ENCODE measurements around the gene RBFA.

The RBFA gene

GRCh38 chr18:80029690-80030089, 4.5 kb upstream of the RBFA start:
- DNase-seq (ENCODE audit: low read depth in 3 of 3) = no peak

DNA sequence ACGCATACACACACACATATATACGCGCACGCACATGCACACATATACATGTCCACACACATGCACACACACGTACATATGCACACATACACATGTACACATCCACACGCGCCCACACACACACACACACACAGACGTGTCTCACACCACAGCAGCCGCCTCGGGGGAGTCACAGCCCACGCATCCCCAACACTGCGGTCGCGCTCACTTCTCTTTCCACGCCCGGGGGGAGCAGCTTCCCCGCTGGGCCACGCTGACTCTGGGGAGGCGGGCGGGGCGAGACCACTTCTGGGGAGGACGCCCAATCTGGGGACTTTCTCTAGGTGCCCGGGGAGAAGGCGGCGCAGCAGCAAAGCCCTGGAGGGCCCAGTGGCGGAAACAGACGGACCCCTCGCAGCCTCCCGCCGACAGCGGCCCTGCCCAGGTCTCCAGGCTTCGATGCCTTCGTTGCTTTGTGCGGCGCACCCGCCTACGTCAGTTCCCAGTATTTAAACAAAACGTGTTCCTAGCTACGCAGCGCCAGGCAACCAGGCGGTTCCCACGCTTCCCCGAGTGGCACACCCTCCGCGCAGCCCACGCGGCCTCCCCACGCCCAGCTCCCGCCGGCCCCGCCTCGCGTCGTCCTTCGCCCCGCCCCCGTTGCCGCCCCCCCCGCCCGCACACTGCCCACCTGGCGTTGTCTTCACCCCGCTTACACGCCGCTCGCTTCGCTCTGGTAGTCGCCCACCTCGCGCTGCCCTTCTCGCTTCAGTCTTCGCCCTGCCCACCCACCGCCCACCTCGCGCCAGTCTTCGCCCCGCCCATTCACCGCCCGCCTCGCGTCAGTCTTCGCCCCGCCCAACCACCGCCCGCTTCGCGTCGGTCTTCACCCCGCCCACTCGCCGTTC, 810 bp upstream of the RBFA start:
- peak in 2 of 3 experiments; percentile 79 for DNase-seq (ENCODE audit: low read depth in 3 of 3)

- DNase-seq (ENCODE audit: low read depth in 3 of 3) = no peak
Measured at GRCh38 chr18:80034852-80035406, 695 bp downstream of the RBFA start.

DNA sequence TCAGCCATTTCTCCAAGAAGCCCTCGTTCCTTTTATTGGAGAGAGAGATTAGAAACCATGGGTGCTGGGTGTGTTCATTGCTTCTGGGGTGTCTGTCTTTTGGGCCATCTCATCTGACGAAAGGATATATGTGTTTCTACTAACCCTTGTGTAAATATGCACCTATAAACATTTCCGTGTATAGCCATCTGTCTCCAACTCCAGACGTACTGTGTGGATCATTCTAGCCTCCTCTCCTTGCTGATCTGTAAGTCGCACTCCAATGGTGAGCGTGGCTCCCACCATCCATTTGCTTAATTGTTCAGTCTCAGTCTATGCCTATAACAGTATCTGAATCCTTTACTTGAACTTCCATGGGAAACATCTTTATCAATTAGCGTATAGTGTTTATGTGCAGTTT, 1.8 kb downstream of the RBFA start:
- no peak for DNase-seq (ENCODE audit: low read depth in 3 of 3)

DNA sequence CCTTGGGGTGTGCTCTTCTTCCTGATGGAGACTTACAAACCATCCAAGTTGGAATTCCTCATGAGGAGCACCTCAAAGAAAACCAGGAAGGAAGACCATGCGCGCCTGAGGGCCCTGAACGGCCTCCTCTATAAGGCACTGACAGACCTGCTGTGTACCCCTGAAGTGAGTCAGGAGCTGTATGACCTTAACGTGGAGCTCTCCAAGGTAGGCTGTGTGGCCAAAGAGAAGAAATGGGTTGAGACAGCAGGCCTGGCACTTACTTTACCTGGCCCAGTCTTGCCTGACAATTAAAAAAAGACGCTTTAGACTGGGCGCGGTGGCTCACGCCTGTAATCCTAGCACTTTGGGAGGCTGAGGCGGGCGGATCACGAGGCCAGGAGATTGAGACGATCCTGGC, 3.1 kb downstream of the RBFA start:
- no peak for DNase-seq (ENCODE audit: low read depth in 3 of 3)

GRCh38 chr18:80037869-80038630, 3.8 kb downstream of the RBFA start:
- DNase-seq (ENCODE audit: low read depth in 3 of 3) = no peak

GRCh38 chr18:80040515-80040914, 6.3 kb downstream of the RBFA start:
- DNase-seq (ENCODE audit: low read depth in 3 of 3) = no peak

DNA sequence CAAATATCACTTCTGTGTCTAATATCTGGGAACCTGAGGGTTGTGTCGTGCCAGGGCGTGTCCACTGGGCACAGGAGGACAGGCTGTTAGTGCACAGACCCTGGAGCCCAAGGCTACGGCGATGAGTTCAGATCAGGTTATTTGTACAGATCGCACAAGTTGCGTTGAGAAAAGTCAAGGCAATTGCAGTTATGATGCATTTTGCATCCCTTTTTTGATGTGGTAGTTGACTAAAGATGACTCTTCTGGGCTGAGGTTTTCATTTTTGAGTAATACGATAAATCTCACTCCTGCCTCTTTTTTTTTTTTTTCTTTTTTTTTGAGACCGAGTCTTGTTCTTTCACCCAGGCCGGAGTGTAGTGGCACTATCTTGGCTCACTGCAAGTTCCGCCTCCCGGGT, 7.2 kb downstream of the RBFA start:
- no peak for DNase-seq (ENCODE audit: low read depth in 3 of 3)

GRCh38 chr18:80042785-80043184, 8.6 kb downstream of the RBFA start:
- no peak for DNase-seq (ENCODE audit: low read depth in 3 of 3)

GRCh38 chr18:80044072-80044471, 9.8 kb downstream of the RBFA start:
- DNase-seq (ENCODE audit: low read depth in 3 of 3) = no peak

GRCh38 chr18:80046011-80046410, 11.8 kb downstream of the RBFA start:
- no peak for DNase-seq (ENCODE audit: low read depth in 3 of 3)

DNA sequence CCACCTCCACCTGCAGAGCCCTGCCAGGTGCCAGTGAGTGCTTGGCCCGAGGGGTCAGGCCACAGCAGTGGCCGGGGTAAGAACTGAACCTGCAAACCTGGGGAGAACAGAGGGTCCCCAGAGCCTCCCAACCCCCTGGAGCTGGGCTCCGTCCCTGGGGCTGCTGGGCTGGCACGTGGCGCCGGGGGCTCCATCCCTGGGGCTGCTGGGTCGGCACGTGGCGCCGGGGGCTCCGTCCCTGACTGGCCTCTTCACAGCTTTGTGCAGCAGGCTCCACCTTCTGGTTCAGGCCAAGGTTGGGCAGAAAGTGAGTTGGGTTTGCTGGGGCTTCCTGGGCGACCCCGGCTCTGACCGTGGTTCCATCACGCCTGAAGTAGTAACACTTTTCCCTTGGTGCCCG, 12.2 kb downstream of the RBFA start:
- DNase-seq (ENCODE audit: low read depth in 3 of 3) = no peak

GRCh38 chr18:80046961-80047541, 12.8 kb downstream of the RBFA start:
- DNase-seq (ENCODE audit: low read depth in 3 of 3) = no peak

DNA sequence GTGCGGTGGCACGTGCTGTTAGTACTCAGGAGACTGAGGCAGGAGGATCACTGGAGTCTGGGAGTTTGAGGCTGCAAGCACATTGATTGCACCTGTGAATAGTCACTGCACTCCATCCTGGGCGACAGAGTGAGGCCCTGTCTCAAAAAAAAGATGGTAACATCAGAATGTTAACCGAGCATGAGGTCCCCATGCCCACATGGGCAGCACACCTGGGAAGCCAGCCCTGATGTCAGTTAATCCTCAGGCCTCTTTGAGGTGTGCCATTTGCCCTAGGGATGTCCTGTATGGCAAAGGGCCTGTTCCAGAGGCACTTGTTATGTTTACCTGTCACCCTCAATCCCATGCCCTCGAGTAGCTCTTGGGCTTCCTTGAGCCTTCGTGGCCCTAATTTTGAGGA, 16.6 kb downstream of the RBFA start:
- no peak for DNase-seq (ENCODE audit: low read depth in 3 of 3)

DNA sequence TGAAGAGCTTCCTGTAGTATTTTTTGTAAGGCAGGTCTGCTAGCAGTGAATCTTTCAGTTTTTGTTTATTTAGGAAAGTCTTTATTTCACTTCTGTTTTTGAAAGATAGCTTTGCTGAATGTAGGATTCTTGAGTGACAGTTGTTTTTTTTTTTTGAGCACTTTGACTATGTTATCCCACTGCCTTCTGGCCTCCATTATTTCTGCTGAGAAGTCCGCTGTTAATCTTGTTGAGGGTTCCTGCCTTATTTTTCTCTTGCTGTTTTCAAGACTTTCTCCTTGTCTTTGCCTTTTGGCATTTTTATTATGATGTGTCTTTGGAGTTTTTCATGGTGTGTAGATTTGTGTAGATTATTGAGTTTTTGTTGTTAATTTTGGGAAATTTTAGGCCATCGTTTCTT, 21.9 kb downstream of the RBFA start:
- no peak for DNase-seq (ENCODE audit: low read depth in 3 of 3)

- DNase-seq (ENCODE audit: low read depth in 3 of 3) = no peak
Measured at GRCh38 chr18:80059945-80060344, 25.7 kb downstream of the RBFA start.

DNA sequence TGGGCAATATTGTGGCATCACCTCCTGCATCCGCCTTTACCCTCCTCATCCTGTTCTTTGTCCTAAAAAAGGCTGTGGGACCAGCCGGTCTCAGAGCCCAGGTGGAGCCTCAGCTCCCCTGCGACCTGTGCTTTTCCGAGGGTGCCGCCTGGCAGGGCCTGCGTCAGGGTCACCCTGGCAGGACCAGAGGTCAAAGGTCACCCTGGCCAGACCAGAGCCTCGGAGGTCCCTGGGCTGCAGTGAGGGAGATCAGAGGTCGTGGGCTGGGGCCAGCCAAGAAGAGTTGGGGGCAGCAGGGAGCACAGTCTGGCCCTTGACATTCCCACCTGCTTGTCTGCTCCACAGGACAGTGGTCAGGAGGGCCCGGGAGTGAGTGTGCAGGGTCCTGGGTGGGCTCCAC, 31.5 kb downstream of the RBFA start:
- DNase-seq (ENCODE audit: low read depth in 3 of 3) = no peak

GRCh38 chr18:80067321-80067720, 33.1 kb downstream of the RBFA start:
- no peak for DNase-seq (ENCODE audit: low read depth in 3 of 3)

DNA sequence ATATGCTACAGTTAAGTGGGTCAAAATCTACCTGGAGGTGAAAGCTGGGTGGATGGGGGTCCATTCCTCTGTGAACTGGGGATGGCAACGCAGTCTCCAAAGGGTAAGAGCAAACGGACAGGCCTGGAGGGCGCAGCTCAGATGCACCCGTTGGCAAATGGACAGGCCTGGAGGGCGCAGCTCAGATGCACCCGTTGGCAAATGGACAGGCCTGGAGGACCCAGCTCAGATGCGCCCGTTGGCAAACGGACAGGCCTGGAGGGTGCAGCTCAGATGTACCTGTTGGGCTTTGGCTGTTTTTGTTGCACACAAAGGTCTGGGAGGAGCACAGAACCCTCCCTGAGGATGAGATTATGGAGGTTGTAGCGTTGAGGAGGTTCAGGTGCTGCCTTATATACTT, 33.7 kb downstream of the RBFA start:
- DNase-seq (ENCODE audit: low read depth in 3 of 3) = no peak

GRCh38 chr18:80068571-80069272, 34.5 kb downstream of the RBFA start:
- DNase-seq (ENCODE audit: low read depth in 3 of 3) = no peak

- no peak for DNase-seq (ENCODE audit: low read depth in 3 of 3)
Measured at GRCh38 chr18:80070825-80071224, 36.6 kb downstream of the RBFA start.

- DNase-seq (ENCODE audit: low read depth in 3 of 3) = no peak
Measured at GRCh38 chr18:80074183-80074582, 39.9 kb downstream of the RBFA start.

Measured in stimulated activated CD4-positive, alpha-beta T cell treated with anti-CD3 and anti-CD28 coated beads, TNF-alpha, amount 100 ng/mL, for 4 hours (primary cell).